SIG-M5 (cell line): ENCODE data around the gene GABRP.
"Not testable (repeated sequence)": the region's sequence is repeated elsewhere in the genome, so short reads cannot be mapped to it uniquely, and the experiment has no call there.

Experiments
- DNase-seq: peaks from one replicate; lab custom pipeline; 2025; lab: John Stamatoyannopoulos, UW

The GABRP gene

GRCh38 chr5:170795154-170795553 lies 11.6 kb downstream of the GABRP start:
- no peak for DNase-seq

GRCh38 chr5:170805666-170806065 lies 22.1 kb downstream of the GABRP start:
- DNase-seq = no peak

DNA sequence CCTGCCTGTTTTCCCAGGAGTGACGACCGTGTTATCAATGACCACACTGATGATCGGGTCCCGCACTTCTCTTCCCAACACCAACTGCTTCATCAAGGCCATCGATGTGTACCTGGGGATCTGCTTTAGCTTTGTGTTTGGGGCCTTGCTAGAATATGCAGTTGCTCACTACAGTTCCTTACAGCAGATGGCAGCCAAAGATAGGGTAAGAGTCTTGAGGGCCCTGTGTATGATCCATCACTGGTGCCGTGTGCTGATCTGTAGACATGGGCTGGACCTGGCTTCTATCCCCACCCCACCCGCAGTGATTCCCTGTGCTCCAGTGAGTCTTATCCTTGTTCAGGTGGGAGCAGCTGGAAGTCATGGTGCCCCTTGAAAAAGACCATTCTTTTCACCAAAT lies 26.0 kb downstream of the GABRP start:
- no peak for DNase-seq

GRCh38 chr5:170811719-170812118 lies 28.2 kb downstream of the GABRP start:
- no peak for DNase-seq

DNA sequence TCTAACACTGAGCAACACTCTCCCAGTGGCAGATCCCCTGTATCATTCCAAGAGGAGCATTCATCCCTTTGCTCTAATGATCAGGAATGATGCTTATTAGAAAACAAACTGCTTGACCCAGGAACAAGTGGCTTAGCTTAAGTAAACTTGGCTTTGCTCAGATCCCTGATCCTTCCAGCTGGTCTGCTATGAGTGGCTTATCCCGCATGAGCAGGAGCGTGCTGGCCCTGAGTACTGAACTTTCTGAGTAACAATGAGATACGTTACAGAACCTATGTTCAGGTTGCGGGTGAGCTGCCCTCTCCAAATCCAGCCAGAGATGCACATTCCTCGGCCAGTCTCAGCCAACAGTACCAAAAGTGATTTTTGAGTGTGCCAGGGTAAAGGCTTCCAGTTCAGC lies 29.7 kb downstream of the GABRP start:
- DNase-seq = no peak

DNA sequence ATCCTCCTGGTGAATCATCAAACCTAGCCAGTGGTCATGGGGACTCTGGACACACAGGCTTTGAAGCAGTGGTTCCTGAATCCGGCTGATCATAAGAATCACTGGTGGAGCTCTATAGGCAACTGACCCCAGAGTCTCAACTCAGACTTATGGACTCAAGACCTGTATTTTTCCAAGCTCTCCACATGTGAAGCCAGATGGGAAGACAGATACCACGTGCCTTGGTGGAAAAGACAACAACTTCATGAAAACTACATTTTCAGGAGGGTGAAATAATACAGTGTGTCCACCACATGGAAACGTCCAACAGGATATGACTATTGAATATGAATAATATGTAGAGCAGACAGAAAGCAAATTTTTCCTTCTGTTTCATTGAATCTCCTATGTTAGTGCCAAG lies 33.7 kb downstream of the GABRP start:
- no peak for DNase-seq

DNA sequence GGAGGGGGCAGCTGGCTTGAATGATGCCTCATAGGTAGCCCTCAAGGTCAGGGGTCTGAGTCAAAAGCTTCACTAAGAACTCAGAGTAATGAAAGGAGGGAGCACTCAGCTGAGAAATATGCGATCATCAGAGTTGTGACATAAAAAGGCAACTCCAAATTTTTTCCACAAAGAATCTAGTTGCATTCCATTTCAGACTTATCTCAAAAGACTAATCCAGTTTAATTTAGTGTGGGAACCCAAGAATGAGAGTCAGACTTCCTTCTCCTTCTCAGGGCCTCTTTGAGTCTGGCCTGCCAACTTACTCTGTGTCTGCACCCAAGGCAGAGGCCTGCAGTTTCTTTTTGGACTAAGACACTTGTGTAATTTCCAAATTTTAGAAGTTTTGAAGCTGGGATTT lies 34.7 kb downstream of the GABRP start:
- DNase-seq = no peak

GRCh38 chr5:170819824-170820223 lies 36.3 kb downstream of the GABRP start:
- no peak for DNase-seq

DNA sequence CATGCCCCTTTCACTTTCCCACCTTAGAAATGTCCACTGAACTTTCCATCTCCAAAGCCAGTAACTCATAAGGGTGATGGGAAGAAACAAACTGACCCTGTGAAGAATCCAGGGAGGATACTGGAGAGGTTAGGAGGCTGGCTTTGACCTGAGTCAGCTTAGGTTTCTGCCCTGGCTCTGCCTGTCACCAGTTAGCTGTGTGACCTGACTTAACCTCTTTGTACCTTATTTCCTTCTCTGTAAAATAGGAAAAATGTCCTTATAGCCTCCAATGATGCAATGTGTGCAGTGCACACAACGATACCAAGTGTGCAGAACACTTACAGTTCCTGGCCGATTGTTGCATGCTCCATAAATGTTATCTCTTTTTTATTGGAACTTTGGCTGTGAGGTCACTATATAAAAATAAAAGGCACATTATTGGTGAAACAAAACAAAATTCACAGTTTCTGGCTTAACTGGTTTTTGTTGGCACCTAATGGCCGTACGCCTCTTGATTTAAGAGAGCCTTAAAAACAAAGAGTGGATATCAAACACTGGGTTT lies 37.8 kb downstream of the GABRP start:
- no peak for DNase-seq

DNA sequence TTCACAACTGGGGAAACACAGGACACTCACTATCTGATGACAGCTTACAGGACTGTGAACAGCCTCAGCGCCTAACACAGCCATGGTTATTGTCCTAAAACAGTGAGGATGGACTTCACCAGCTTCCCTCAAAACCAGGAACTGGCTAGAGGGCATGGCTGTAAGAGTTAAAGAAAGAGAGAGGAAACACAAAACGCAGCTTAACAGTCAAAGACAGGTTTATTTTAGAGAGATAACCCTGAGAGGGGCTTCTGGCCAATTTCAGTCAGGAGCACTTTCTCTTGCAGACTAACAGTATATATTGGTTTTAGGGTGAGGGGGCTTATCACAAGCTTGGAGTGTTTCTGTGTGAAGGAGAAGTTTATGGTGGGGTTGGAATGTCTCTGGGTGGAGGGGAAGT lies 42.6 kb downstream of the GABRP start:
- DNase-seq = no peak

DNA sequence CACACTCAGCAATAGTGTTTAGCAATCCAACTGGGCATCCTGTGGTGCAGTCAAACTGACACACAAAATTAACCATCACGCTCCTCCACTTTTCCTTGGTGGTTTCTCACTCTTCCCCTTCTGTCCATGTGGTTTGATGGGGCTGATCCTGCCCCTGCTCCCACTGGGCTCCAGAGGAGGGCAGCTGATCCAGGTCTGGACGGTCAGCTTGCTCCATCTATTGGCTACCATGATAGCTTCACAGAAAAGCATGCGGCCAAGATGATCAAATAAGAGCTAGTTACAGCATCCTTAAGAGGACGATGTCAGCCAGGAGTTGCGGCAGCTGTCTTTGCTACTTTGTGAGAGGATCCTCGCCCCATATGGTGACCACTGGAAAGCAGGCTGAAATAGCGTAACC lies 48.7 kb downstream of the GABRP start:
- DNase-seq = no peak

- not testable (repeated sequence) for DNase-seq
Measured at GRCh38 chr5:170833981-170834380, 50.5 kb downstream of the GABRP start.

DNA sequence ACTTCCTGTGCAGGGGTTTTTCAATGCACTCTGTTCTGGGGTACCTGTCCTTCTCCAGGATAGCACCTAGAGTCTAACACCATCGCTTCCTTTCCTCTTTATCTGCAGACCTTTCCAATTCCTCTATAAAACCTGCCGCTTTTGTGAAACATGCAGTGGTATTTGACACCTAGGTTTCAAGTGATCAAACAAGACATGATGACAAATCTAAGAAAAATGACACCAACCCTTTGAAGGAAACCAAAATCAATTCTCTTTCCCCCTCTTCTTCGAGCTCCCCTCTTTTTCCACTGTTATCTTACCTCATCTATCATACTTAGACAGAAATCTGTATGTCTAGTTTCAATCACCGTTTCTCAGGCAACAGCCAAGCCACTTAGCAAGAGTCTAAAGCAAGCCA lies 52.7 kb downstream of the GABRP start:
- DNase-seq = no peak

DNA sequence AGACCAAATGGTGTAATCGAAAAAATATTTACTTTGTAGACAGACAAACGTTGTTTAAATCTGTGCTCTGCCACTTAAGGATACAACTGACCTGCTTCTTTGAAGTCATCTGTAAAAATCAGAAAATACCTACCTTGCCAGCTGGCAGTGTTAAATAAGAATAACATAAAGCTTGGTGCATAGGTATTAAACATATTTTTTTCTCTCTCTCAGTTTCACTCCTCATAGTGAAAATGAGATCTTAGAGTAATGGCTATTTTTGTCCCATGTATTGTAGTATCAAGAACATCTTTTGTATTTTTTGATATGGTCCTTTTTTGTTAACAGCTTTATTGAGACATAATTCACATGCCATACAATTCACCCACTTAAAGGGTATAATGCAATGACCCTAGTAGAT lies 60.3 kb downstream of the GABRP start:
- no peak for DNase-seq

GRCh38 chr5:170844651-170845050 lies 61.1 kb downstream of the GABRP start:
- no peak for DNase-seq

DNA sequence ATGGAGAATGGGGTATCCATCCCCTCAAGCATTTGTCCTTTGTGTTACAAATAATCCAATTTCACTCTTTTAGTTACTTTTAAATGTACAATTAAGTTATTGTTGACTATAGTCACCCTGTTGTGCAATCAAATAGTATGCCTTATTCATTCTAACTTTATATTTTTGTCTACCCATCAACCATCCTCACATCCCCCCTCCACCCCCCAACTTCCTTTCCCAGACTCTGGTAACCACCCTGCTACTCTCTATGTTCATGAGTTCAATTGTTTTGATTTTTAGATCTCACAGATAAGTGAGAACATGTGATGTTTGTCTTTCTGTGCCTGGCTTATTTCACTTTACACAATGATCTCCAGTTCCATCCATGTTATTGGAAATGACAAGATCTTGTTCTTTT lies 62.9 kb downstream of the GABRP start:
- no peak for DNase-seq

DNA sequence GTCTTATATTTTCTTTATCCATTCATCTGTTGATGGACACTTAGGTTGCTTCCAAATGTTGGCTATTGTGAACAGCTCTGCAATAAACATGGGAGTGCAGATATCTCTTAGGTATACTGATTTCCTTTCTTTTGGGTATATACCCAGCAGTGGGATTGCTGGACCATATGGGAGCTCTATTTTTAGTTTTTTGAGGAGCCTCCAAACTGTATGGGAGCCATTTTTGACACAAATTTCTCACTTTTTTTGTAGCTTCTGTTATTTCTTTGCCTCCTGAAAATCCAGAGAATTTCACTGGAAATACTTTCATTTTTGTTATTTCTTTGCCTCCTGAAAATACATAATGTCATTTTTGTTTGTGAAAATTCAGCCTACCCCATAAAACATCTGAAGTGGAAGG lies 63.3 kb downstream of the GABRP start:
- DNase-seq = no peak

DNA sequence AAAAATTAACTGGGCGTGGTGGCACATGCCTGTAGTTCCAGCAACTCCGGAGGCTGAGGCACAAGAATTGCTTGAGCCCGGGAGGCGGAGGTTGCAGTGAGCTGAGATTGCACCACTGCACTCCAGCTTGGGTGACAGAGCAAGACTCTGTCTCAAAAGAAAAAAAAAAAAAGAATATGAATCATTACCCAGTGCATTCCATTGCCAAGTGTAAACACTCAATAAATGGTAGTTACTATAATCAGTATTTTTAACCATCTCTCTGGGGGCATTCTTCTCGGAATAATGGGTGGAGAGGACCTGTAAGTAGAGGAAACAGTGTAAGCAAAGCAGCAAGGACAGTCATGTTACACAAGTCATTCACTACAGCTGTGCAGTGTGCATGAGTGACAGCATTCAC lies 64.5 kb downstream of the GABRP start:
- no peak for DNase-seq

GRCh38 chr5:170849374-170849773 lies 65.8 kb downstream of the GABRP start:
- DNase-seq = no peak

DNA sequence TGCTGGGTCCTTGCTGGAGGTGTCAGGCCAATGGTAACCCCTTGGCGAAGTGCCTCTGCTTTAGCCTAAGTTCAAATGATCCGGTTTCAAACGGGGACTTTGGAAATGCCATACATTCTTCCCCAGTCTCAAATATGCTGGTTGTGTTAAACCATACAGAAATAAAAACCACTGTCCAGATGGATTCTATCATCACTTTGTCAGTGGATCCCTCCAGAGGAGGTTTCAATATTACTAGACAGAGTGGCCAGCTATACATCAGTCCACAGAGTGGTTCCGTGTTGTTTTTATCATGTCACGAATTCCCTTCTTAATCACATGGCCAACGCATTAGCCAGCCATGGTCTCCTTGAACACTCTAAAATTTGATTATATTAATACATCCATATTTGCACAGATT lies 71.0 kb downstream of the GABRP start:
- DNase-seq = no peak

GRCh38 chr5:170857066-170857465 lies 73.5 kb downstream of the GABRP start:
- no peak for DNase-seq

DNA sequence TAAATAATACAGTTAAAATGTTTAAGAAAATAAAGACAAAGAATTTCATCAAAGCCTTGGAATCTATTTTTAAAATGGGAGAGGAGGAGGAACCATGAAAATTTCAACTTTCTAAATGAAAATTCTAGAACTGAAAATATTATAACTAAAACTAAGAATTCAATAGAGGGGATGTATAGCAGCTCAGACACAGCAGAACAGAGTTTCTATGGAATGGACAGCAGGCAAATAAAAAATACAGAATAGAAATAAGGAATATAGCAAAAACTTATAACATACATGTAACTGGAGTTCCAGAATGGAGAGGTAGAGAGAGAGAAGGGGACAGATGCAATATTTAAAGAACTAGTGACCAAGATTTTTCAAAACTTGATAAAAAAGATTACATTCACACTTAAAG lies 76.9 kb downstream of the GABRP start:
- DNase-seq = no peak

DNA sequence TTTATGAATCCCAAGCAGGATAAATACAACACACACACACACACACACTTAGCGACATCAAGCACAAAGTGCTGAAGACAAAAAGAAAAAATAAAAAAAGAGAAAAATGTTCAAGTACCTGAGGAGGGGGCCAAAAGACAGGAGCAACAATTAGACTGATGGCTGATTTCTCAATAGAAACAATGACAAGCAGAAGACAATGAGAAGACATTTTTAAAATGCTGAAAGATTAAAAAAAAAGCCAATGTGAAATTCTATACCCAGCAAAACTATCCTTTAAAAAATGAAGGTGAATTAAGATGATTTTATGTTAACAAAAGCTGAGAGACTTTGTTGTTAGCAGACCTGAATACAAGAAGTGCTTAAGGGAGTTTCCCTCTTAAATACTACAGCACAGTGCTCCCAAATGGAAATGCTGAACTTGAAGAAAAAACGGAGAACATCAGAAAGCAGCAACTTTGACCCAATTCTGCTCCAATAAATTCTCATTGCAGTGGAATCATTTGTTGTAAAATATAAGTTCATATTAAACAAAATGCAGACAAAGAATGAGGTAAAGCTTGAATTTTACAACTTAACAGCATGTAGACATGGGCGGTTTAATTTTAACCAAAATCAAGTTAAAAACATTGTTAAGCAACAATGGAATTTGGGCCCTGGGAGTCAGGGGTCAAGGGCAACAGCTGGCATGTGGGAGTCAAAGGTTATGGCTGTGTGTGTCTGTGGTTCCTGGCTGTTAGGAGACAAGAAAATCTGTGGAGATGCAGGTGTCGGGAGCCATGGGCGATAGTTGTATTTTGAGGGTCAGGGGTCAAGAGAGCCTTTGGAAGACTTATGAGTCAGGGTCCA lies 77.5 kb downstream of the GABRP start:
- no peak for DNase-seq

- no peak for DNase-seq
Measured at GRCh38 chr5:170861667-170861916, 78.1 kb downstream of the GABRP start.
